Measurements from ENCODE around the gene SEZ6. TPM values are rescaled to one million over a fixed set of nuclear protein-coding genes. Genes with fewer than 3 reads are reported as not detected.

SEZ6 gene
- total and polyA plus RNA-seq, 2 donors from 2014 or later = not detected

DNA sequence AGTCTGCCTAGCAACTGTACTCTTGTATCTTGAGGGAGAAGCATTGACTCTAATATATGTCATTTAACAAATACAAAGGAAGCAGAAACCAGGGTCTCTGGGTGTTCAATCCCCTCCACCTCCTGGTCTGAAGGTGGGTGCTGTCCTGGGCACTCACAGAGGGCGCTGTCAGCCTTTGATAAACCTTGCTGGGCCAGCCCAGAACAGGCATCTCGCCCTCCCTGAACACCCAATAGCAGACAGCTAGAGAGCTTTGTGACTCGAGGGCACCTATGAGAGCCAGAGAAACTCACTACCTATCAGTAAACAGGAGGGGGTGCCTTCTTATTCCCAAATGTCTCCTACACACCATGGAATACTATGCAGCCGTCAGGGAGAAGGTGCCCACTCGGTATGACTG lies 30.8 kb upstream of the SEZ6 start:
- intact Hi-C loops (cut with DNase I) = no loop called here
- Histone ChIP-seq H3K27me3 (ENCODE audit: control insufficient read depth, insufficient read depth, low read length) (no peaks in the 10 kb centered on the region), H3K36me3 (ENCODE audit: control insufficient read depth in 2 of 3, insufficient read depth in 3 of 3, low read length in 3 of 3) (no peaks in the 10 kb centered on the region), H3K27ac (ENCODE audit: low read depth in 2 of 2, low read length in 2 of 2) (no peak overlapping the region), H3K4me3 (ENCODE audit: low read length in 3 of 3) (no peak overlapping the region), H3K9me3 (ENCODE audit: control insufficient read depth in 2 of 3, insufficient read depth in 1 of 3, low read length in 3 of 3) (peaks cover 0 to 12% (median 5%) of the 10 kb centered on the region in 3 donors), H3K4me1 (ENCODE audit: control insufficient read depth in 2 of 3, insufficient read depth in 2 of 3, low read depth in 1 of 3, low read length in 3 of 3) (no peaks in the 10 kb centered on the region), H3K9ac (ENCODE audit: low read length in 3 of 3) (no peak overlapping the region)
- TF ChIP-seq, protein P1, sequence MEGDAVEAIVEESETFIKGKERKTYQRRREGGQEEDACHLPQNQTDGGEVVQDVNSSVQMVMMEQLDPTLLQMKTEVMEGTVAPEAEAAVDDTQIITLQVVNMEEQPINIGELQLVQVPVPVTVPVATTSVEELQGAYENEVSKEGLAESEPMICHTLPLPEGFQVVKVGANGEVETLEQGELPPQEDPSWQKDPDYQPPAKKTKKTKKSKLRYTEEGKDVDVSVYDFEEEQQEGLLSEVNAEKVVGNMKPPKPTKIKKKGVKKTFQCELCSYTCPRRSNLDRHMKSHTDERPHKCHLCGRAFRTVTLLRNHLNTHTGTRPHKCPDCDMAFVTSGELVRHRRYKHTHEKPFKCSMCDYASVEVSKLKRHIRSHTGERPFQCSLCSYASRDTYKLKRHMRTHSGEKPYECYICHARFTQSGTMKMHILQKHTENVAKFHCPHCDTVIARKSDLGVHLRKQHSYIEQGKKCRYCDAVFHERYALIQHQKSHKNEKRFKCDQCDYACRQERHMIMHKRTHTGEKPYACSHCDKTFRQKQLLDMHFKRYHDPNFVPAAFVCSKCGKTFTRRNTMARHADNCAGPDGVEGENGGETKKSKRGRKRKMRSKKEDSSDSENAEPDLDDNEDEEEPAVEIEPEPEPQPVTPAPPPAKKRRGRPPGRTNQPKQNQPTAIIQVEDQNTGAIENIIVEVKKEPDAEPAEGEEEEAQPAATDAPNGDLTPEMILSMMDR (IDR thresholded peaks at IDR 0.05; ENCODE audit: borderline replicate concordance, extremely low read depth, insufficient read depth) = no peak
- FAIRE-seq (no peak), DNase-seq (no peak)

DNA sequence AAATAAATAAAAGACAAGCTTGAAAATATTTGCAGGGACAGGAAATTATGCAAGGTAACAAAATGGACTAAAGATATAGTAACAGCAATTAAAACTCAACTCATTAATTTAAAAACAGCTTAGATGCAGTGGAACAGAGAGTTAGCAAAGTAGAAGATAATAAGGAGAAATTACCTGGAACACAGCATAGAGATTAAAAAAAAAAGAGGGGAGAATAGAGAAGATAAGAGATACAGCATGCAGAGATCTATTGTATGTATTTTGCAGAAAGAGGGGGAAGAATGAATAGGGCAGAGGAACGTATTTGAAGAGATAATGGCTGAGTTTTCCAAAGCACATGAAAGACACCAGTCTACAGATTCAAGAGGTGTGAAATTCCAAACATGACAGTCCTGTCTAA lies 28.7 kb upstream of the SEZ6 start:
- Histone ChIP-seq H3K4me1 (ENCODE audit: control insufficient read depth in 2 of 3, insufficient read depth in 2 of 3, low read depth in 1 of 3, low read length in 3 of 3) (no peaks in the 10 kb centered on the region), H3K9ac (ENCODE audit: low read length in 3 of 3) (no peak overlapping the region), H3K27ac (ENCODE audit: low read depth in 2 of 2, low read length in 2 of 2) (no peak overlapping the region), H3K4me3 (ENCODE audit: low read length in 3 of 3) (no peak overlapping the region), H3K36me3 (ENCODE audit: control insufficient read depth in 2 of 3, insufficient read depth in 3 of 3, low read length in 3 of 3) (no peaks in the 10 kb centered on the region), H3K9me3 (ENCODE audit: control insufficient read depth in 2 of 3, insufficient read depth in 1 of 3, low read length in 3 of 3) (peaks cover 0 to 12% (median 5%) of the 10 kb centered on the region in 3 donors), H3K27me3 (ENCODE audit: control insufficient read depth, insufficient read depth, low read length) (no peaks in the 10 kb centered on the region)
- DNase-seq (no peak), FAIRE-seq (no peak)
- TF ChIP-seq, protein P1 (IDR thresholded peaks at IDR 0.05; ENCODE audit: borderline replicate concordance, extremely low read depth, insufficient read depth) = no peak
- intact Hi-C loops (cut with DNase I) = no loop called here

DNA sequence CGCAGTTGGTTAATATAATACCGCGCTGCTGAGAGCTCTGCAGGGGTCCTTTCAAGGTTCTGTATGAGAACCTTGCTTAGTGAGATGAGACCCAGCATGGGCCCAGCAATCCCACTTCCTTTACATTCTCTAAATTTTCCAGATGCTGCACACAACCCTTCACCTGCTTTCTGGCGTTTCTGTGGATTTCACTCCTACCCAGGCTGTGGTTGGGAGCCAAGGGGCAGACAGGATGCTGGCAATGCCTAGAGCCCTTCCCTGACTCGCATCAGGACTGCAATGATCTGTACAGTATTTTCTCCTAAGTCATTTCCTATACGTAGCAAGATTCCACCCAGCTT lies 27.0 kb upstream of the SEZ6 start:
- Histone ChIP-seq H3K27me3 (ENCODE audit: control insufficient read depth, insufficient read depth, low read length) (no peaks in the 10 kb centered on the region), H3K4me3 (ENCODE audit: low read length in 3 of 3) (no peak overlapping the region), H3K36me3 (ENCODE audit: control insufficient read depth in 2 of 3, insufficient read depth in 3 of 3, low read length in 3 of 3) (no peaks in the 10 kb centered on the region), H3K27ac (ENCODE audit: low read depth in 2 of 2, low read length in 2 of 2) (no peak overlapping the region), H3K9ac (ENCODE audit: low read length in 3 of 3) (no peak overlapping the region), H3K4me1 (ENCODE audit: control insufficient read depth in 2 of 3, insufficient read depth in 2 of 3, low read depth in 1 of 3, low read length in 3 of 3) (no peaks in the 10 kb centered on the region), H3K9me3 (ENCODE audit: control insufficient read depth in 2 of 3, insufficient read depth in 1 of 3, low read length in 3 of 3) (peaks cover 0 to 12% (median 5%) of the 10 kb centered on the region in 3 donors)
- TF ChIP-seq, protein P1 (IDR thresholded peaks at IDR 0.05; ENCODE audit: borderline replicate concordance, extremely low read depth, insufficient read depth) = no peak
- intact Hi-C loops (cut with DNase I) = no loop called here
- no peak for FAIRE-seq
- no peak for DNase-seq
